Heart right ventricle (tissue), 16 donors: ENCODE results near the gene IL12RB2. TPM values are rescaled to one million over a fixed set of nuclear protein-coding genes. Genes with fewer than 3 reads are reported as not detected.
A peak's percentile ranks its signal among the peaks of the same experiment; 100 is the strongest.

Experiments used
- ATAC-seq, 8 donors: fragments of 200-7000 bp; cut with Tn5 transposase; one replicate each; pipeline ENCODE4 v1.9.1; 2020; ENCODE audit warnings: mild to moderate bottlenecking in 8 of 8, moderate library complexity in 8 of 8, moderate number of reproducible peaks in 1 of 8
- DNase-seq, 2 donors: peaks; one replicate each; pipeline ENCODE4 v3.0.0-alpha.2; 2020
- H3K27ac ChIP-seq, 10 donors: fragments of 200-600 bp; sonication (generic) in 2 of 10; one replicate each; pipeline versions ENCODE4 v1.5.0 to v1.8.0; 2020 to 2022; ENCODE audit warnings: mild to moderate bottlenecking in 3 of 10
- H3K27me3 ChIP-seq, 7 donors: fragments of 200-600 bp; one replicate each; pipeline ENCODE4 v1.8.0; 2021 to 2022; ENCODE audit warnings: mild to moderate bottlenecking in 2 of 7
- H3K36me3 ChIP-seq, 9 donors: fragments of 200-600 bp; sonication (generic) in 1 of 9; one replicate each; pipeline versions ENCODE4 v1.5.0 to v1.8.0; 2020 to 2022; ENCODE audit warnings: mild to moderate bottlenecking in 2 of 9
- H3K4me1 ChIP-seq, 9 donors: fragments of 200-600 bp; sonication (generic) in 1 of 9; one replicate each; pipeline versions ENCODE4 v1.5.0 to v1.8.0; 2020 to 2022; ENCODE audit warnings: mild to moderate bottlenecking in 4 of 9
- H3K4me3 ChIP-seq, 10 donors: fragments of 200-600 bp; sonication (generic) in 2 of 10; one replicate each; pipeline versions ENCODE4 v1.5.0 to v1.8.0; 2020 to 2022; ENCODE audit warnings: mild to moderate bottlenecking in 7 of 10, moderate library complexity in 2 of 10
- H3K9me3 ChIP-seq, 11 donors: fragments of 200-600 bp in 10 of 11; sonication (generic) in 2 of 11; one replicate each; pipeline versions ENCODE4 v1.5.0 to v1.8.0; 2013 to 2022; ENCODE audit warnings: mild to moderate bottlenecking in 2 of 11, control low read depth in 1 of 11, moderate library complexity in 1 of 11
- CTCF ChIP-seq, 9 donors: fragments of 200-600 bp; sonication (generic) in 2 of 9; IDR thresholded peaks; one replicate each; pipeline versions ENCODE4 v1.5.0 to v1.8.0; 2021 to 2022; ENCODE audit warnings: antibody characterized with exemption in 9 of 9, mild to moderate bottlenecking in 5 of 9, moderate library complexity in 1 of 9
- WGBS, 2 donors: extraction: QIAGEN DNeasy Blood & Tissue Kit; methylation state at CpG; one replicate each; pipeline ENCODE4 v1.1.7; 2013; ENCODE audit warnings: inconsistent platforms in 1 of 2; 5-methylcytosine and 5-hydroxymethylcytosine counted together
- intact Hi-C, 10 donors: fragments of 100-400 bp; cut with DNase I; formaldehyde crosslinking; loops; one replicate each; pipeline versions ENCODE4 v1.11.1 to v1.14.2; 2022
- polyA plus RNA-seq, 2 donors: library from polyadenylated mRNA; stranded (reverse); fragments of 200-250 nt; gene quantifications; one replicate each; pipeline ENCODE4 v1.2.3, GENCODE V29; 2013
- total RNA-seq, 10 donors: library from RNA; stranded (reverse); fragmentation: NEBNext Ultra II Directional in 3 of 10; extraction: Animal tissue kit (Norgen Biotek cat#: 25700) in 3 of 10; gene quantifications; one replicate each; pipeline versions ENCODE4 v1.2.1 to v1.2.4, GENCODE V29; 2021 to 2023
- donor health status: Arrhythmogenic right ventricular cardiomyopathy.
- donor health status: ischemic (EF 13 %, LVEDD 7.1; RV severe dilation, severe dysfunction).
- donor health status: healthy with polysubstance abuse.
- donor health status: DM: no; HTN: yes; CAD: no.
- donor health status: DM: no; HTN: no; CAD: no.
- donor health status: ischemic (EF 25% LVEDD 6.9; RV normal size, moderate dysfunction).
- donor health status: ischemic (EF 25% LVEDD 5.7; RV mildly dilated, moderate dysfunction).
- donor health status: healthy.
- donor health status: DM: yes; HTN: yes; CAD: no.
- donor health status: Ischemic cardiomyopathy.
- donor health status: ischemic (EF 35%, LVEDD 5.7; RV mildly dilated, moderate dysfunction).
- donor health status: nonischemic (EF 11% LVEDD 7.7; RV severe dilation, severe dysfunction).
- donor health status: DM: yes; HTN: yes; CAD: no.
- donor health status: PGD.
- donor health status: ischemic (EF 29% LVEDD 5.4; RV normal size, mild dysfunction).
- donor health status: nonischemic (EF 23%, LVEDD 6.1; RV moderate dilation, normal function).

IL12RB2 gene
- total and polyA plus RNA-seq, 12 donors: 0.09 to 1.2 (median 0.22) TPM; not detected in 1

- peak in 1 of 8 donors; percentile 46 for ATAC-seq
- no peaks in the 10 kb centered on the region for H3K36me3 ChIP-seq
- peaks cover 0 to 20% (median 0%) of the 10 kb centered on the region in 11 donors for H3K9me3 ChIP-seq
- no peak overlapping the region for H3K27ac ChIP-seq
- intact Hi-C loops: no loop called here
- DNase-seq: no peak
- H3K27me3 ChIP-seq: no peaks in the 10 kb centered on the region
- no peak for TF ChIP-seq CTCF (IDR thresholded peaks at IDR 0.05)
- 46 to 52% methylated on average over 4 of the region's 4 CpGs for WGBS, 2 donors
- no peak overlapping the region for H3K4me3 ChIP-seq
- peaks cover 0 to 3% (median 0%) of the 10 kb centered on the region in 9 donors for H3K4me1 ChIP-seq
Observed at GRCh38 chr1:67381154-67381553, 73.5 kb downstream of the IL12RB2 start.

GRCh38 chr1:67382292-67382691 lies 74.6 kb downstream of the IL12RB2 start:
- no peaks in the 10 kb centered on the region for H3K36me3 ChIP-seq
- no peaks in the 10 kb centered on the region for H3K27me3 ChIP-seq
- no peak overlapping the region for H3K27ac ChIP-seq
- peaks cover 0 to 3% (median 0%) of the 10 kb centered on the region in 9 donors for H3K4me1 ChIP-seq
- intact Hi-C loops: no loop called here
- peak in 2 of 8 donors; percentile 13 to 42 for ATAC-seq
- H3K4me3 ChIP-seq: no peak overlapping the region
- no peak for DNase-seq
- WGBS, 2 donors: 63 to 91% methylated on average over 1 of the region's 1 CpG
- peaks cover 0 to 20% (median 0%) of the 10 kb centered on the region in 11 donors for H3K9me3 ChIP-seq
- no peak for TF ChIP-seq CTCF (IDR thresholded peaks at IDR 0.05)

- peaks cover 0 to 3% (median 0%) of the 10 kb centered on the region in 9 donors for H3K4me1 ChIP-seq
- 71 to 73% methylated on average over 2 of the region's 2 CpGs for WGBS, 2 donors
- intact Hi-C loops: no loop called here
- no peak overlapping the region for H3K27ac ChIP-seq
- no peaks in the 10 kb centered on the region for H3K27me3 ChIP-seq
- H3K36me3 ChIP-seq: no peaks in the 10 kb centered on the region
- no peak for TF ChIP-seq CTCF (IDR thresholded peaks at IDR 0.05)
- H3K4me3 ChIP-seq: no peak overlapping the region
- DNase-seq (no peak), ATAC-seq (no peak)
- peaks cover 0 to 20% (median 0%) of the 10 kb centered on the region in 11 donors for H3K9me3 ChIP-seq
Observed at GRCh38 chr1:67383999-67384638, 76.4 kb downstream of the IL12RB2 start.

GRCh38 chr1:67390041-67390887 lies 82.6 kb downstream of the IL12RB2 start:
- DNase-seq: no peak
- Histone ChIP-seq H3K4me3 (no peak overlapping the region), H3K36me3 (peaks cover 0 to 2% (median 0%) of the 10 kb centered on the region in 9 donors), H3K27ac (no peak overlapping the region), H3K27me3 (no peaks in the 10 kb centered on the region), H3K4me1 (peaks cover 0 to 28% (median 11%) of the 10 kb centered on the region in 9 donors), H3K9me3 (peaks cover 0 to under 1% (median 0%) of the 10 kb centered on the region in 11 donors)
- 91 to 95% methylated on average over 3 of the region's 3 CpGs for WGBS, 2 donors
- TF ChIP-seq CTCF (IDR thresholded peaks at IDR 0.05): no peak
- no peak for ATAC-seq
- intact Hi-C loops: no loop called here
